Lower leg skin (tissue), 4 donors: Measurements from ENCODE around the gene ADCY2. TPM values are rescaled to one million over a fixed set of nuclear protein-coding genes. Genes with fewer than 3 reads are reported as not detected.
"Not testable (repeated sequence)": the region's sequence is repeated elsewhere in the genome, so short reads cannot be mapped to it uniquely, and the experiment has no call there.

ENCODE experiments used
- DNase-seq, 2 donors: peaks; one replicate each; pipeline ENCODE4 v3.0.0-alpha.2; 2019; ENCODE audit warnings: low spot score in 2 of 2
- H3K4me3 ChIP-seq: fragments of 200-600 bp; sonication (generic); 2 replicates; pipeline ENCODE4 v1.5.1; 2017; ENCODE audit warnings: mild to moderate bottlenecking, low read depth; ENCODE audit not compliant: poor library complexity, severe bottlenecking
- CTCF ChIP-seq, 3 donors: fragments of 450-650 bp; IDR thresholded peaks; one replicate each; pipeline ENCODE4 v1.5.1; 2016; ENCODE audit warnings: antibody characterized with exemption in 3 of 3, mild to moderate bottlenecking in 3 of 3, moderate library complexity in 2 of 3
- POLR2A ChIP-seq, 2 donors: fragments of 450-650 bp; IDR thresholded peaks; one replicate each; pipeline ENCODE4 v1.6.1; 2016 to 2017; ENCODE audit warnings: antibody characterized with exemption in 2 of 2, mild to moderate bottlenecking in 1 of 2, moderate library complexity in 1 of 2
- whole genome bisulfite sequencing, 2 donors: methylation state at CpG; one replicate each; pipeline ENCODE4 v1.1.5; 2018; 5-methylcytosine and 5-hydroxymethylcytosine counted together
- intact Hi-C: fragments of 100-400 bp; cut with DNase I; formaldehyde crosslinking; loops from one replicate; pipeline ENCODE4 v1.15.0; 2023; ENCODE audit warnings: low total_unique reads
- total RNA-seq, 4 donors: library from RNA; depleted of rRNA; stranded (reverse); fragments of >200 nt; gene quantifications; one replicate each; pipeline ENCODE4 v1.1.0, GENCODE V29; 2016

ADCY2 gene
- total RNA-seq, 4 donors from 2014 or later: 7.3 to 11.5 (median 8.2) TPM

- DNase-seq: no peak
- no peak overlapping the region for H3K4me3 ChIP-seq
- WGBS, 2 donors: 59 to 64% methylated on average over 10 to 12 of the region's 12 CpGs
- TF ChIP-seq CTCF (IDR thresholded peaks at IDR 0.05) (no peak), POLR2A (IDR thresholded peaks at IDR 0.05) (no peak)
- intact Hi-C loops: no loop called here
Observed at GRCh38 chr5:7419846-7420245, 23.9 kb downstream of the ADCY2 start.

DNA sequence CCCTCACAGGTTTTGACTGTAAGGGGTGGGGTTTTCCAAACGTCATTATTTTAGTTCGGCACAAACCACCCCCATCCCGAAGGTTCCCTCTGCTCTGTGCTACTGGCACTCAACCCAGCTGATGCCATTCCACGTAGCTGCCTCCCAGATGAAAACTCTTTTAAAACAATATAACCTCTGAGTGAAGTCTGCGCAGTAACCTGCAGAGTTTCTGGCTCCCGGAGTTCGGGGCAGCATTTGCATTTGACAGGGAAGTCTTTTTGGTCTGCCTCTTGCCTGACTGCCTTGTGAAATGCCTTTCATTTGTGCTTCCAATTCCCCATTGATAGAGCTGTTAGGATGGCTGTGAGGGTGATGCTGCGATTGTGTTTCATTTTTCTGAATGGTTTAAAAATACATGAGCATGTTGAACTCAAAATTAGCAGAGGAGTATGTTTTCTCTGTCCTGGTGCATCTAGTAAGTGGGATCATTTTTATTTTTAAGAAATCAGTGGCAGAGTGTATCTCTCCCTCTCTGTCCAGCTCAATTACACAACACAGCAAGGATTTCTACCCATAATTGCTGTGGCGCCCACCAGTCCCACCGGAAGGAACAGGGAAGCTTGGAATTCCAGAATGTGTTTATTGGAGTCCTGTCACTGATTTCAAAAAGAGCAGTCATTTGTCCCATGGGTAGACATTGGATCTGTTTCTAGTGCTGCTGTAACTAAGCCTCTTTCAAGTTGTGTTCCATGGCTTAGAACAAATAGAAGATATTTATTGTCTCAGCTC is 24.8 kb downstream of the ADCY2 start:
- intact Hi-C loops: no loop called here

DNA sequence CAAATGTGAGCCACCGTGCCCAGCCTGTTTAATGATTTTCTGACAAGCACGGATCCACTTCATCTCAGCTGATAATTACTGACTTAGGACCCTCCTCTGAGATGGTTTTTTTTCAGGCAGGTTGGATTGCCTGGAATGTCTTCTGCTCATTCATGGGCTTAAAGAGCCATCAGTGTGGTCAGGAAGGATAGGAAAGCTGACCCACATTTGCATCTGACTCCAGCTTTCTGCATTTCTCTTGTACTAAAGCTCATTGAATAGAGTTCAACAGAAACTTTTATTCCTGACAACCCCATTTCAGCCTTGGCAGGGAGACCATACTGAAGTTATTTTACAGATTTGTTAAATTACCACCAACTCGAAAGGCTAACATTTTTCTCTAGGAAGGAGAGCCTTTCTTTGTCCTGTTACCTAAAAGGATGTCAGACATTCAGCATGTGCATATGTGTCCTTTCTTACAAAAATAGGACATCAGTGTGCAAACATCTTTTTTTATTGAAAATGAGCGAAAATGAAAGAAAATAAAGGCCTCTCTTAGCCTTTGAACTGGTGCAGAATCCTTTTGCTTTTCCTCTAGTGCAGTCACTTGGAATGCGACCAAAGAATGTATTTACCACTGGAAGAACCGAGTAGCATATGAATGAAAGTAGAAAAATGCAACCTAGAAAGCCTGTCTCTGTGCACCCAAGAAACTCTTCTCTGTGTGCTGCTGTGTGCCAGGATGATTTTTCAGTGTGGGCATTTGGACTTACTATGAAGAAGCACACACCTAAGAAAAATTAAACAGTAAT is 26.6 kb downstream of the ADCY2 start:
- no peak for TF ChIP-seq POLR2A (IDR thresholded peaks at IDR 0.05)
- no peak for TF ChIP-seq CTCF (IDR thresholded peaks at IDR 0.05)
- intact Hi-C loops: no loop called here
- DNase-seq: no peak
- no peak overlapping the region for H3K4me3 ChIP-seq
- WGBS, 2 donors: 51% methylated on average over 6 of the region's 6 CpGs

More for the DNA sequence above, 24.8 kb downstream of the ADCY2 start:
- TF ChIP-seq CTCF (IDR thresholded peaks at IDR 0.05) (no peak), POLR2A (IDR thresholded peaks at IDR 0.05) (no peak)
- whole genome bisulfite sequencing, 2 donors: 46 to 50% methylated on average over 10 of the region's 10 CpGs
- no peak for DNase-seq
- H3K4me3 ChIP-seq: no peak overlapping the region

DNA sequence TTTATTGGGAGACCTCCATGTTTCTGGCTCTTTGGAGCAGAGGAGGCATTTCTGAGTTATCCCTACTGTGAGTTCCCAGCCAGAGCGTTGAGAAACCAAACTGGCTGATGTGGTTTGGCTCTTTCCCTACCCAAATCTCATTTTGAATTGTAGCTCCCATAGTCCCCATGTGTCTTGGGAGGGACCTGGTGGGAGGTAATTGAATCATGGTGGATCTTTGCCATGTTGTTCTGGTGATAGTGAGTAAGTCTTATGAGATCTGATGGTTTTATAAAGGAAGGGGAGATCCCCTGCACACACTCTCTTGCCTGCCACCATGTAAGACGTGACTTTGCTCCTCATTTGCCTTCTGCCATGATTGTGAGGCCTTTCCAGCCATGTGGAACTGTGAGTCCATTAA is 27.3 kb downstream of the ADCY2 start:
- DNase-seq, H3K4me3 ChIP-seq, intact Hi-C loops: not testable (repeated sequence)
- WGBS, 2 donors: 67 to 69% methylated on average over 2 of the region's 2 CpGs

GRCh38 chr5:7425830-7426229 is 29.9 kb downstream of the ADCY2 start:
- WGBS, 2 donors: 55 to 58% methylated on average over 2 of the region's 2 CpGs
- peak in 1 of 2 donors; percentile 28 for DNase-seq
- intact Hi-C loops: no loop called here
- H3K4me3 ChIP-seq: no peak overlapping the region
- no peak for TF ChIP-seq CTCF (IDR thresholded peaks at IDR 0.05)
- no peak for TF ChIP-seq POLR2A (IDR thresholded peaks at IDR 0.05)

- no peak for DNase-seq
- WGBS, 2 donors: 58 to 60% methylated on average over 4 of the region's 4 CpGs
- intact Hi-C loops: no loop called here
- TF ChIP-seq POLR2A (IDR thresholded peaks at IDR 0.05) (no peak), CTCF (IDR thresholded peaks at IDR 0.05) (no peak)
- no peak overlapping the region for H3K4me3 ChIP-seq
Observed at GRCh38 chr5:7426284-7426683, 30.3 kb downstream of the ADCY2 start.
